Fibroblast of lung (primary cell): ENCODE measurements around the gene HOXC9.

ENCODE experiments used
- EZH2 ChIP-seq: IDR thresholded peaks from 2 replicates; pipeline ENCODE4 v1.5.1; 2012; ENCODE audit warnings: low read length, control low read depth, mild to moderate bottlenecking; ENCODE audit errors: missing control alignments
- TF ChIP-seq, protein P1 (sequence below), 2 donors: IDR thresholded peaks in 1 of 2; conservative IDR thresholded peaks in 1 of 2; 1 replicate in 1 of 2; 2 replicates in 1 of 2; pipeline ENCODE4 v1.5.1; 2011 to 2012; ENCODE audit warnings: low read length in 2 of 2, control low read depth in 1 of 2, inconsistent platforms in 1 of 2, low read depth in 1 of 2, mild to moderate bottlenecking in 1 of 2

- peak; percentile 59 for TF ChIP-seq EZH2
- TF ChIP-seq, protein P1, sequence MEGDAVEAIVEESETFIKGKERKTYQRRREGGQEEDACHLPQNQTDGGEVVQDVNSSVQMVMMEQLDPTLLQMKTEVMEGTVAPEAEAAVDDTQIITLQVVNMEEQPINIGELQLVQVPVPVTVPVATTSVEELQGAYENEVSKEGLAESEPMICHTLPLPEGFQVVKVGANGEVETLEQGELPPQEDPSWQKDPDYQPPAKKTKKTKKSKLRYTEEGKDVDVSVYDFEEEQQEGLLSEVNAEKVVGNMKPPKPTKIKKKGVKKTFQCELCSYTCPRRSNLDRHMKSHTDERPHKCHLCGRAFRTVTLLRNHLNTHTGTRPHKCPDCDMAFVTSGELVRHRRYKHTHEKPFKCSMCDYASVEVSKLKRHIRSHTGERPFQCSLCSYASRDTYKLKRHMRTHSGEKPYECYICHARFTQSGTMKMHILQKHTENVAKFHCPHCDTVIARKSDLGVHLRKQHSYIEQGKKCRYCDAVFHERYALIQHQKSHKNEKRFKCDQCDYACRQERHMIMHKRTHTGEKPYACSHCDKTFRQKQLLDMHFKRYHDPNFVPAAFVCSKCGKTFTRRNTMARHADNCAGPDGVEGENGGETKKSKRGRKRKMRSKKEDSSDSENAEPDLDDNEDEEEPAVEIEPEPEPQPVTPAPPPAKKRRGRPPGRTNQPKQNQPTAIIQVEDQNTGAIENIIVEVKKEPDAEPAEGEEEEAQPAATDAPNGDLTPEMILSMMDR (conservative IDR thresholded peaks at IDR 0.05 in 1 of 2, IDR thresholded peaks at IDR 0.05 in 1 of 2; ENCODE audit: low read depth in 1 of 2, low read length in 2 of 2), result no peak
Measured at GRCh38 chr12:54002915-54003389, 3.0 kb downstream of the HOXC9 start.
